HCT116 (cell line): ENCODE results near the gene NKAIN4.

Source experiments
- EZH2 ChIP-seq: fragments of 200-600 bp; sonication (generic); IDR thresholded peaks from 2 replicates; pipeline ENCODE4 v1.6.1; 2017; ENCODE audit warnings: antibody characterized with exemption, mixed run types
- EZH2phosphoT487 ChIP-seq: fragments of 200-600 bp; IDR thresholded peaks from 2 replicates; pipeline ENCODE4 v1.6.1; 2018; ENCODE audit warnings: antibody characterized with exemption, borderline replicate concordance
- JUND ChIP-seq: IDR thresholded peaks from 2 replicates; pipeline ENCODE4 v1.6.1; 2012
- POLR2AphosphoS5 ChIP-seq: IDR thresholded peaks from 2 replicates; pipeline ENCODE4 v1.6.1; 2011; ENCODE audit warnings: mild to moderate bottlenecking, low read depth, low read length, moderate library complexity
- TCF7L2 ChIP-seq: IDR thresholded peaks from 2 replicates; pipeline ENCODE4 v1.7.0; 2011; ENCODE audit warnings: borderline replicate concordance, inconsistent platforms; ENCODE audit not compliant: insufficient read depth, insufficient read length; ENCODE audit errors: extremely low read depth
- YY1 ChIP-seq: IDR thresholded peaks from 2 replicates; pipeline ENCODE4 v1.6.1; 2011; ENCODE audit warnings: low read length, low read depth, moderate library complexity, mild to moderate bottlenecking; ENCODE audit not compliant: insufficient replicate concordance; ENCODE audit errors: extremely low read depth
- ZFX ChIP-seq: fragments of 450-650 bp; IDR thresholded peaks from 2 replicates; pipeline ENCODE4 v1.6.1; 2017
- TF ChIP-seq, protein P1 (sequence below), 3 experiments: fragments of 200-600 bp in 1 of 3; sonication (generic) in 1 of 3; IDR thresholded peaks in 2 of 3; conservative IDR thresholded peaks in 1 of 3; 2 replicates each; pipeline ENCODE4 v1.5.1; 2012 to 2017; ENCODE audit warnings: low read depth in 2 of 3, low read length in 2 of 3, antibody characterized with exemption in 1 of 3, borderline replicate concordance in 1 of 3, control low read depth in 1 of 3, mild to moderate bottlenecking in 1 of 3, mixed read lengths in 1 of 3, mixed run types in 1 of 3, moderate library complexity in 1 of 3; ENCODE audit not compliant: insufficient read depth in 1 of 3

DNA sequence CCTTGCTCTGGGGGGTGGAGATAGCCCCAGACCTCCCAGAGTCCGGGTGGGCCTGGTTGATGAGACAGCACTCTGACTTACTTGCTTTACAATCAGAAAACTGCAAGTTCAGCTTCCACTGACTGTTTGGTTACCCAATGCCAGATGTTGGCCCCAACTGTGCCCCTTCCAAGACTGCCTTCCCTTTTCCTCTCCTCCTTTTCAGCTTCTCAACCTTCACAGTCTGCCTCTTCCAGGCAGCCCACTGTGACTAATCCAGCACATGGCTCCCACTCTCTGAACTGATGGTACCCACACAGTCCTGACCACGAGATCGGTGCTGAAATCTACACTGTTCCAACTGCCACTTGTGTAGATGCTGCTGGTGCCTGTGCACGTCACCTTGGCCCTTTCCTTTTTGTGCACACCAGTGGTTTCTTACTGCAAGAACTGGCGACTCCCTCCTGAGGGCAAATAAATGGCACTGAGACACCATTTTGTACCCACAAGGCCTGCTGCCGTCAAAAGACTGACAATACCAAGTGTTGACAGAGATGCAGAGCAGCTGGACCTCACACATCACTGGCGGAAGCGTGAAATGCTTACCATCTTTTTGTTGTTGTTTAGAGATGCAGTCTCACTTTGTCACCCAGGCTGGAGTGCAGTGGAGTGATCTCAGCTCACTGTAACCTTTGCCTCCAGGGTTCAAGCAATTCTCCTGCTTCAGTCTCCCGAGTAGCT lies 16.5 kb upstream of the NKAIN4 start:
- TF ChIP-seq YY1 (no peak), EZH2phosphoT487 (no peak), POLR2AphosphoS5 (no peak), EZH2 (no peak), ZFX (no peak), TCF7L2 (no peak), JUND (no peak)
- TF ChIP-seq, protein P1, sequence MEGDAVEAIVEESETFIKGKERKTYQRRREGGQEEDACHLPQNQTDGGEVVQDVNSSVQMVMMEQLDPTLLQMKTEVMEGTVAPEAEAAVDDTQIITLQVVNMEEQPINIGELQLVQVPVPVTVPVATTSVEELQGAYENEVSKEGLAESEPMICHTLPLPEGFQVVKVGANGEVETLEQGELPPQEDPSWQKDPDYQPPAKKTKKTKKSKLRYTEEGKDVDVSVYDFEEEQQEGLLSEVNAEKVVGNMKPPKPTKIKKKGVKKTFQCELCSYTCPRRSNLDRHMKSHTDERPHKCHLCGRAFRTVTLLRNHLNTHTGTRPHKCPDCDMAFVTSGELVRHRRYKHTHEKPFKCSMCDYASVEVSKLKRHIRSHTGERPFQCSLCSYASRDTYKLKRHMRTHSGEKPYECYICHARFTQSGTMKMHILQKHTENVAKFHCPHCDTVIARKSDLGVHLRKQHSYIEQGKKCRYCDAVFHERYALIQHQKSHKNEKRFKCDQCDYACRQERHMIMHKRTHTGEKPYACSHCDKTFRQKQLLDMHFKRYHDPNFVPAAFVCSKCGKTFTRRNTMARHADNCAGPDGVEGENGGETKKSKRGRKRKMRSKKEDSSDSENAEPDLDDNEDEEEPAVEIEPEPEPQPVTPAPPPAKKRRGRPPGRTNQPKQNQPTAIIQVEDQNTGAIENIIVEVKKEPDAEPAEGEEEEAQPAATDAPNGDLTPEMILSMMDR (IDR thresholded peaks at IDR 0.05 in 2 of 3, conservative IDR thresholded peaks at IDR 0.05 in 1 of 3; ENCODE audit: borderline replicate concordance in 1 of 3, insufficient read depth in 1 of 3, low read depth in 2 of 3, low read length in 2 of 3) = no peak
